OCI-LY3 (cell line): ENCODE data around the gene PIGU.

Experiments
- CTCF ChIP-seq: fragments of 200-600, 300-600 bp; sonication (generic); IDR thresholded peaks from 2 replicates; pipeline ENCODE4 v1.5.1; 2014; ENCODE audit warnings: antibody characterized with exemption, low read length, low read depth
- EZH2phosphoT487 ChIP-seq: fragments of 200-600 bp; shearing (Covaris generic); IDR thresholded peaks from 2 replicates; pipeline ENCODE4 v1.6.1; 2018; ENCODE audit warnings: antibody characterized with exemption, mixed run types, low read depth

- TF ChIP-seq CTCF (no peak), EZH2phosphoT487 (no peak)
Measured at GRCh38 chr20:34567892-34568865, 108.7 kb downstream of the PIGU start.
